Measurements from ENCODE around the gene ITIH4. TPM values are rescaled to one million over a fixed set of nuclear protein-coding genes. Genes with fewer than 3 reads are reported as not detected.

The ITIH4 gene
- total and polyA plus RNA-seq, 11 donors: 0.76 to 11.2 (median 4.2) TPM

DNA sequence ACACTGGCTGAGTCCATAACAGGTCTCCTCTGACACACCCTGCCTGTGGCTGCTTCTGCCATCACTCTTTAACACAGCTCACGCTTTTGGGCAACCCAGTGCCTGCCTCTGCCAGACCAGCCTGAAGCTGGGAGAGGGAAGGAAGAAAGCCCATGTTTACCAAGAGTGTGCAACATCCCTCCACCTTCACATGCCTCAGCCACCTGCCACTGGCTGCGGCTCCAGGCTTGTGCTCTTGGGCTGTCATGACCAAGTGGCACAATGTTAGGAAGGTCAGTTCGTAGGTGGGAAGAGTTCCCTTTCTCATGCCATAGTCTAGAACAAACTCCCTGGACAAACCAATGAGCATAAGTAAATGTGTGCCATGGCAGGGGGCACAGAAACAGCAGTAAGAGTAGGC is 46.6 kb upstream of the ITIH4 start:
- intact Hi-C loops (cut with DNase I): no loop called here
- WGBS, 4 donors: 92 to 97% (median 95%) methylated on average over 3 of the region's 3 CpGs
- TF ChIP-seq, protein P1, sequence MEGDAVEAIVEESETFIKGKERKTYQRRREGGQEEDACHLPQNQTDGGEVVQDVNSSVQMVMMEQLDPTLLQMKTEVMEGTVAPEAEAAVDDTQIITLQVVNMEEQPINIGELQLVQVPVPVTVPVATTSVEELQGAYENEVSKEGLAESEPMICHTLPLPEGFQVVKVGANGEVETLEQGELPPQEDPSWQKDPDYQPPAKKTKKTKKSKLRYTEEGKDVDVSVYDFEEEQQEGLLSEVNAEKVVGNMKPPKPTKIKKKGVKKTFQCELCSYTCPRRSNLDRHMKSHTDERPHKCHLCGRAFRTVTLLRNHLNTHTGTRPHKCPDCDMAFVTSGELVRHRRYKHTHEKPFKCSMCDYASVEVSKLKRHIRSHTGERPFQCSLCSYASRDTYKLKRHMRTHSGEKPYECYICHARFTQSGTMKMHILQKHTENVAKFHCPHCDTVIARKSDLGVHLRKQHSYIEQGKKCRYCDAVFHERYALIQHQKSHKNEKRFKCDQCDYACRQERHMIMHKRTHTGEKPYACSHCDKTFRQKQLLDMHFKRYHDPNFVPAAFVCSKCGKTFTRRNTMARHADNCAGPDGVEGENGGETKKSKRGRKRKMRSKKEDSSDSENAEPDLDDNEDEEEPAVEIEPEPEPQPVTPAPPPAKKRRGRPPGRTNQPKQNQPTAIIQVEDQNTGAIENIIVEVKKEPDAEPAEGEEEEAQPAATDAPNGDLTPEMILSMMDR (IDR thresholded peaks at IDR 0.05): no peak
- TF ChIP-seq POLR2A (IDR thresholded peaks at IDR 0.05): no peak
- Histone ChIP-seq H3K4me3 (no peak overlapping the region), H3K9me3 (no peaks in the 10 kb centered on the region), H3K4me1 (peaks cover 0 to 15% (median 0%) of the 10 kb centered on the region in 12 donors), H3K27ac (no peak overlapping the region), H3K27me3 (no peaks in the 10 kb centered on the region), H3K36me3 (peaks cover 0 to 16% (median 6%) of the 10 kb centered on the region in 9 donors)
- no peak for ATAC-seq
- DNase-seq: no peak

DNA sequence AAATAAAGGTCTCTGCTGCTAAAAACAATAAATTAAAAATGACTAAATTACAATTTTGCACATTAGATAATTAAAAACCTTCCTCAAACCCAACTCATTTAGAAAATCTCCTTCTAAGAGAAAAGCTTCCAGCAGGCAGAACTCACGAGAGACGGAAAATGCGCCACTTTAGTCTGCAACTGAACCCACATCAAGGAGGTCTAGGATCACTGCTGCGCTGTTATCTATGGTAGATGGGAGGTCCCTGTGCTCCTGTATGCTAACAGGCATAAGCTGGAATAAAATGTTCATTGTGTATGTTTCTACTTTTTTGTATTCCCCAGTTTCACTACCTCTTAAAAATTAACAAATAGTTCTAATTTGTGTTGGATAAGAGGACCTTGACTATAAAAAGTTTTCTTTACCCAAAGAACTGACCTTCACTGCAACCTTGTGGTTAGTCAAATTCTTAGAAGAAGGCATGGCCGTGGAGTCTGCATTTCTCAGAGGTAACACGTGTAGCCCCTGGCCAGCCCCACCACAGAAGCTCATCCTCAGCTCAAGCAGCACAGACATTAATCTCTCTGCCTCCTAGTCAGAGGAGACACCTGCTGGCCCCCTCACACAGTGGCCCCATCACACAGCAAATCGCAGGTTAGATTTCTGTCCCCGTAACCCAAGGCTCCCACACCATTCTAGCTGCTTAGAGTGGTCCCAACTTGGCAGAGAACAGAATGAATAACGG is 44.6 kb upstream of the ITIH4 start:
- TF ChIP-seq, protein P1 (IDR thresholded peaks at IDR 0.05): no peak
- no peak for TF ChIP-seq POLR2A (IDR thresholded peaks at IDR 0.05)
- WGBS, 4 donors: 85 to 92% (median 88%) methylated on average over 7 to 9 of the region's 9 CpGs
- H3K27ac ChIP-seq: no peak overlapping the region
- peaks cover 0 to 9% (median 3%) of the 10 kb centered on the region in 9 donors for H3K36me3 ChIP-seq
- intact Hi-C loops (cut with DNase I): no loop called here
- no peaks in the 10 kb centered on the region for H3K27me3 ChIP-seq
- ATAC-seq (no peak), DNase-seq (no peak)
- peaks cover 0 to 15% (median 0%) of the 10 kb centered on the region in 12 donors for H3K4me1 ChIP-seq
- no peaks in the 10 kb centered on the region for H3K9me3 ChIP-seq
- H3K4me3 ChIP-seq: no peak overlapping the region

DNA sequence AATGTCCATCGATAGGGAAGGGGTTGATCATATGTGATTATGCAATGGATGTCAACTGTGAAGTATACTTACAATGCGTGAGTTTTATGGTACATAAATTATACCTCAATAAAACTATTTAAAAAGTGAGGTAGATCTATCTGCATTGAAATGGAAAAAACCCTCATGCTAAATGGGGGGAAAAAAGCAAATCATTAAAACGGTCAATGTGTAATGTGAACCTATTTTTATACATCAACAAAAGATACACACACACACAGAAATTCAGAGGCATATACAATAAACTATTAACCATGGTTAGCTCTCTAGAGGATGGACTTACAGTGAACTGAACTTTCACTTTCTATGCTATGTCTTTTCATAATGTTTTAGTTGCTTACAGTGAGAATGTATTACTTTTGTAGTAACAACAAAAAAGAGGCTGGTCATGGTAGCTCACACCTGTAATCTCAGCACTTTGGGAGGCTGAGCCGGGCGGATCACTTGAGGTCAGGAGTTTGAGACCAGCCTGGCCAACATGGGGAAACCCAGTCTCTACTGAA is 43.8 kb upstream of the ITIH4 start:
- H3K9me3 ChIP-seq: no peaks in the 10 kb centered on the region
- TF ChIP-seq, protein P1 (IDR thresholded peaks at IDR 0.05): no peak
- no peak for TF ChIP-seq POLR2A (IDR thresholded peaks at IDR 0.05)
- intact Hi-C loops (cut with DNase I): no loop called here
- peaks cover 0 to 8% (median 0%) of the 10 kb centered on the region in 9 donors for H3K36me3 ChIP-seq
- 83 to 94% (median 88%) methylated on average over 5 of the region's 5 CpGs for WGBS, 4 donors
- DNase-seq (no peak), ATAC-seq (no peak)
- H3K4me3 ChIP-seq: no peak overlapping the region
- H3K4me1 ChIP-seq: peaks cover 0 to 15% (median 0%) of the 10 kb centered on the region in 12 donors
- H3K27ac ChIP-seq: no peak overlapping the region
- no peaks in the 10 kb centered on the region for H3K27me3 ChIP-seq

DNA sequence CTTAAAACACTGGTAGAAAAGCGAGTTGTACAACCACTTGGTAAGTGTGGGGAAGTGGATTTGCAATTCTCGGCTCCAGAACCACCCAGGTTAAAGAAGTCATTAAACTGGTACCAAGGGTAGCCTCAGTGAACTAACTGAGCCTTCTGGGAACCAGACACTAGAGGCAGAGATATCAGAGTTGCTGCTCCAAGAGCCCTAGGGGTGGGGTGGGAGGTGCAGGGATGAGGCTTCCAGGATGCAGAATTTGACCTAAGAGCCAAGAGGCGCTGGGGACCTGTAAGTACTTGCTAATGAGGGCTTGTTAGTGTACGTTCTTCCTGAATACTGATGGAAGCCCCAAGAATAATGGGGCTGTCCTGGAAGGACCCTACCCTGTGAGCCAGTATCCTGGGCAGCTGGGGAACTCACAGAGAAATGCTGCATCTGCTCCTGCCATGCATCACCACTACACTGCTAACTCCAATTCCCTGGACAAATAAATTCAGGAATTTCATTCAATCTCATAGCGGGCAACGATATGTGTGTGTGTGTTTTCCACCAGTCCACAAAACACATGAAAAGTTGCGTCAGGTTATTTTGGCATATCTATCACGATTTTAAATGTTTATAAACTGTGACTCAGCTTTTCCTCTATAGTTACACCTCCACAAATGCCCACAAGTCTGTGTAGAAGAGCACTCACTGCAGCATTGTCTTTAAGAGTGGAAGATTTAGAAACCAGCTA is 43.1 kb upstream of the ITIH4 start:
- Histone ChIP-seq H3K4me1 (peaks cover 0 to 15% (median 0%) of the 10 kb centered on the region in 12 donors), H3K9me3 (no peaks in the 10 kb centered on the region), H3K27ac (no peak overlapping the region), H3K4me3 (no peak overlapping the region), H3K36me3 (peaks cover 0 to 2% (median 0%) of the 10 kb centered on the region in 9 donors), H3K27me3 (no peaks in the 10 kb centered on the region)
- DNase-seq (no peak), ATAC-seq (no peak)
- WGBS, 4 donors: 87 to 92% (median 90%) methylated on average over 8 of the region's 8 CpGs
- TF ChIP-seq POLR2A (IDR thresholded peaks at IDR 0.05): no peak
- TF ChIP-seq, protein P1 (IDR thresholded peaks at IDR 0.05): no peak
- intact Hi-C loops (cut with DNase I): no loop called here

Data from heart left ventricle (tissue), 16 donors.